GM19455 (cell line): ENCODE results near the gene ALG10B.
A peak's percentile ranks its signal among the peaks of the same experiment; 100 is the strongest.
"Not testable (repeated sequence)": the region's sequence is repeated elsewhere in the genome, so short reads cannot be mapped to it uniquely, and the experiment has no call there.

ENCODE experiments used
- ATAC-seq: cut with Tn5 transposase; IDR thresholded peaks from one replicate; pipeline ENCODE4 v1.9.1; 2021; ENCODE audit not compliant: unreplicated experiment

The ALG10B gene, protein sequence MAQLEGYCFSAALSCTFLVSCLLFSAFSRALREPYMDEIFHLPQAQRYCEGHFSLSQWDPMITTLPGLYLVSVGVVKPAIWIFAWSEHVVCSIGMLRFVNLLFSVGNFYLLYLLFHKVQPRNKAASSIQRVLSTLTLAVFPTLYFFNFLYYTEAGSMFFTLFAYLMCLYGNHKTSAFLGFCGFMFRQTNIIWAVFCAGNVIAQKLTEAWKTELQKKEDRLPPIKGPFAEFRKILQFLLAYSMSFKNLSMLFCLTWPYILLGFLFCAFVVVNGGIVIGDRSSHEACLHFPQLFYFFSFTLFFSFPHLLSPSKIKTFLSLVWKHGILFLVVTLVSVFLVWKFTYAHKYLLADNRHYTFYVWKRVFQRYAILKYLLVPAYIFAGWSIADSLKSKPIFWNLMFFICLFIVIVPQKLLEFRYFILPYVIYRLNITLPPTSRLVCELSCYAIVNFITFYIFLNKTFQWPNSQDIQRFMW

GRCh38 chr12:38316391-38317129 lies at the start of gene ALG10B:
ALG10B (plus strand) TSS chr12:38316774; CDS start chr12:38316894, 120 bp downstream.
- ATAC-seq: peak; percentile 100

- no peak for ATAC-seq
These were observed 48.0 kb upstream of the ALG10B start for GRCh38 chr12:38268612-38269011.

DNA sequence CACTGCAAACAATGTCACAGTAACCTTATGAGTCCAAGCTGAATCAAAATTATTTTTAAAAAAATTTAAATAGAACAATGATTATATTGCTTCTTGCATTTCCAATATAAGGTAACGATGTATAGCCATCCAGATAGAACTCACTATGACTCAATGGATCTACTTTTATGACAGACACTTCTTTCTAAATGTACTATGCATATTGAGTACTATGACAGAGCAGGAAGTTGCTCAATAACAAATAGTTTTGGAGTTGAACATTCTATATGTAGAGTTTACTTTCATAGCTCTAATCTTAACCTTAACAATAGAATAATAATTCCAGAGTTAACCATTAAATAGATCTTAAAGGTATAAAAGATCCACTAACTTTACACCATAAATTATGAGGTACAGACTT lies 46.7 kb upstream of the ALG10B start:
- ATAC-seq: no peak

DNA sequence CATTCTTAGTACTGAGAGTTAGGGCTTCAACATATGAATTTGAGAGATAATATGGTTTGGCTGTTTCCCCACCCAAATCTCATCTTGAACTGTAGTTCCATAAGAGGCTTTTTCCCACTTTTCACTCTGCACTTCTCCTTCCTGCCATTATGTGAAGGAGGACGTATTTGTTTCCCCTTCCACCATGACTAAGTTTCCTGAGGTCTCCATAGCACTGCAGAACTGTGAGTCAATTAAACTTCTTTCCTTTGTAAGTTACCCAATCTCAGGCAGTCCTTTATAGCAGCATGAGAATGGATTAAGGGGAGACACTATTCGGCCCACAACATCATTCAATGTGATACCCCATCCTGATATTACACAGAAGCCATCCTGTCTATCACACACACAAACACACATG lies 36.8 kb upstream of the ALG10B start:
- ATAC-seq: no peak

DNA sequence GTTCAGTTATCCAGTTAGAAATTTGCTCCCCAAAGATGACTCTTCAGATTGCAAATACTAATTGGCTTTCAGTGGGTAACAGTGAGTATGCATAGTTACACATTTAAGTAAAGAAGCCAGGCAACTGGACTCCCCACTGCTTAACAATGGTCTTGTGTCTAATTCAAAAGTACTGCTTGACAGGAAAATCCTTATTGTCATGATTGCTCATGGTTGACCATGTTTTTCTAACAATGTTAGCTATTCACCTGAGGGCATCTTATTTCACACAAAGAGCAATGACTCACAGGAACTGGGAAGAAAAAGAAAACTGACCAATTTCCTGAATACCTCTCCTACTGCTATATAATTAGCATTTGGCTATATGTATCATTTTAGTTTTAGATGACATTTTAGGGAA lies 33.7 kb upstream of the ALG10B start:
- ATAC-seq: no peak

GRCh38 chr12:38289396-38289795 lies 27.2 kb upstream of the ALG10B start:
- no peak for ATAC-seq

DNA sequence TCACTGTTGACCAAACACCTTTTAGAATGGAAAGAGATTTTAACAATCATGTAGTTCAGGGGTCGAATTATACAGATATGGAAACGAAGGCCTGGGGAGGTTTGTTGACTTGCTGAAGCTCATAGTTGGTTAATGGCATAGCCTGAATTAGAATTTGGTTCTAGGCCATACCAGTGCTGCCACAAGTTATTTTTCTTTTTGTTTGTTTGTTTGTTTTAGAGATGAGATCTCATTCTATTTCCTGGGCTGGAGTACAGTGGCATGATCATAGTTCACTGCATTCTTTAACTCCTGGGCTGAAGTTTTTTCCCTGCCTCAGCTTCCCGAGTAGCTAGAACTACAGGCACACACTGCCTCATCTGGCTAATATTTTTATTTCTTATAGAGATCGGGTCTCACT lies 25.4 kb upstream of the ALG10B start:
- no peak for ATAC-seq

- ATAC-seq: not testable (repeated sequence)
These were observed 13.6 kb upstream of the ALG10B start for GRCh38 chr12:38302972-38303371.

DNA sequence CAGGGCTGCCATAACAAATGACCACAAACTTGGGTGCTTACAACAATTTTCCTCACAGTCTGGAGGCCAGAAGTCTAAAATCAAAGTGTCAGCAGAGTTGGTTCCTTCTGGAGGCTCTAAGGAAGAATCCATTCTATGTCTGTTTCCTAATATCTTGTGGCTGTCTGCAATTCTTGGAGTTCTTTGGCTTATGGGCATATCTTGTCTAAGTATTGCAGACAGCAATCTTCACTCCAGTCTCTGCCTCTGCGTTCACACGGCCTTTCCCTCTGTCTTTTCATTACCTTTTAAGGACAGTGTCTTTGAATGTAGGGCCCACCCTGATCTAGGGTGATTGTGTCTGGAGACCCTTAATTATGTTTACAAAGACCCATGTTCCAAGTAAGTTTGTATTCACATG lies 5.4 kb downstream of the ALG10B start:
- ATAC-seq: not testable (repeated sequence)

DNA sequence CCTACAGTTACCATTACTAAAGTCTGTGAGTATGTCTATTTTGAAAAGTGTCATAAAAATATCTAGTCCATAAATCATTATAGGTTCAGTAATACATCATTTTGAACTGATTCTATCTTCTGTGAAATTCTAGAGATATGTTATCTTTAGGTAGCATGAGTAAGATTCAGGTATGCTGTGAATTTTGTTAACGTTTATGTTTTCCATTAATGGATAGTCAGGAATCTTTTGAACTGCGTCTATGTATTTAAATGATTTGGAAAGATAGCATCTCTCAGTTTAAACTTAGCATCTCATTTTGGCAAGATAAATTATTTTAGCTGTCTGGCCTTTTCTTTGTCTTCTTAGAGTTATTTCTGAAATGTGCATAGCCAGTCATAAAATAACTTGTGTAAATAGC lies 8.3 kb downstream of the ALG10B start:
- no peak for ATAC-seq

GRCh38 chr12:38327356-38327755 lies 10.8 kb downstream of the ALG10B start:
- ATAC-seq: no peak

DNA sequence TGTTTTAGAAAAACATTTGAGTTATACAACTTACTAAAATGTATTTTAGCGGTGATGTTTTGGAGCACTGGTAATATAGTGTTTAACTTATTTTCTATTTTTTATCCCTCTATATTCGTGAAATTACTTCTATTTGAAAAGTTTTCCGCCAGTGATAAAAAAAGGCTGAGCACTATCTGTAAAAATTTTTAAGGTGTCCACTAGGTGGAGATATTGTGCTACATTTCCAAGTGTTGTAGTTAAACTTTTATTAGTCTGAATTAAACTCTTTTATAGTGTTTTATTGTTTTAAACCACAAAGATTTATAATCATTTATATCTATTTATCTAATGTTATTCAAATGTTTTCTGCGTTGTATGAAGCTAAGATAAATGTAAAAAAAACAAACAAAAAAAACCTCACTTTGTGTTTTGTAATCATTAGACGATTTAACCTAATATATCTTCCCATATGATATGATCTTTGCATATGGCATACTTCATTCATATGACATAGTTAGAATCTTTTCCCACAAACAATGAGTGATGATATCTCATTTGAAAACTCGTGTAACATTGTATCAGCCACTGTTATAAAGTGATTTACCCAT lies 11.8 kb downstream of the ALG10B start:
- no peak for ATAC-seq

- not testable (repeated sequence) for ATAC-seq
These were observed 13.8 kb downstream of the ALG10B start for GRCh38 chr12:38330414-38330813.

- no peak for ATAC-seq
These were observed 16.2 kb downstream of the ALG10B start for GRCh38 chr12:38332814-38333213.

DNA sequence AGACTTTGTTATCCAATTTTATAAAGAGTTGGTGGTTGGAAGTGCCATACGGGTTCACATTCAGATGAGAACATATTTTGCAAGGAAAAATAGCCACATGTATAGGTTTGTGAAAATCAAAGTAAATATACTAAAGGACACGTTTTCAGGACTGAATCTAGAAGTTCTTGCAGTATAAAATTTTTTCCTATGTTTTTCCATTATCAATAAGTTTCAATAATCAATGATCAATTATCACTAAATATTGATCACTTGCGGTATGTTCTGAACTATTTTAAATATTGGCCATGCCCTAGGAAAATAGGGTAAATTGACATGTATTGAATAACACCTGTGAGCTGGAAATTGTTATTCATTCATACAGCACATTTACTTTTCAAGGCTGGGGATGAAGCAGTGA lies 25.9 kb downstream of the ALG10B start:
- no peak for ATAC-seq

GRCh38 chr12:38343256-38343655 lies 26.7 kb downstream of the ALG10B start:
- not testable (repeated sequence) for ATAC-seq

- not testable (repeated sequence) for ATAC-seq
These were observed 27.3 kb downstream of the ALG10B start for GRCh38 chr12:38343916-38344315.

GRCh38 chr12:38350342-38351174 lies 34.0 kb downstream of the ALG10B start:
- peak; percentile 97 for ATAC-seq

GRCh38 chr12:38351175-38351508 lies 34.6 kb downstream of the ALG10B start:
- ATAC-seq: not testable (repeated sequence)

DNA sequence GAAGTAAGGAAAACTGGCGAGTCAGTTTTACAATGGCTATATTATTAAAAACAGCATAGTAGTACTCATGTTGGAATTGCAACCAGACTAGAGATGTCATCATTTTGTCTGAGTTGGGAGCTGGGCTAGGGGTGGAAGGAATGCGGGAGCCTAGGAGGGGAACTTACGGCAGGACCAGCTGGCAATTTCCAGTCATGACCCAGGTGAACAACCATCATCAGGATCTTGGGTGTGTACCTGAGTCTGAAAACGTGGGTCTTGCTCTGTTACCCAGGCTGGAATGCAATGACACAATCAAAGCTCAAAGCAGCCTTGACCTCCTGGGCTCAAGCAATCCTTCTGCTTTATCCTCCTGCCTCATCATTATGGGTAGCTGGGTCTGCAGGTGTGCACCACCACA lies 50.9 kb downstream of the ALG10B start:
- no peak for ATAC-seq

DNA sequence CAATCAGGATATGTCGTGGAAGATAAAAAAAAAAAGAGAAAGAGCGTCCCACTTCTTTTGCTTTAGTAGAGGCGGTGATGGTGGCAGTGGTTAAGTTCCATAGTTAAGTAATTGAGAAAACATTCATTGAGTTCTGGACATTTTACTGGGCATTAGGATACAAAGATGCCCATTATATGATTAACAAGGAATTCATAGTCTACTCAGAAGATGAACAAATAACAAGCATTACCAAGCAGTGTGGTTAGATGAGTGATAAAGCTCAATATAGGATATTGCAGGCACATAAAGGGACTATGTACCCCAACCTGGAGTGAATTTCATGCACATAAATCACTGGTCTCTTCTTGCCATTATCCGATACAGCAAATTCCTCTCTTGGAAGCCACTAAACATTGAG lies 53.7 kb downstream of the ALG10B start:
- no peak for ATAC-seq
